Astrocyte (in vitro differentiated cells and primary cell): ENCODE data around the gene ZNF608. TPM values are rescaled to one million over a fixed set of nuclear protein-coding genes. Genes with fewer than 3 reads are reported as not detected.

Experiments used
- DNase-seq: peaks from one replicate; pipeline ENCODE4 v3.0.0-alpha.2; 2010; ENCODE audit warnings: low read depth
- FAIRE-seq: peaks from 2 replicates; lab custom pipeline; 2011; peaks lifted over from hg19 to GRCh38; lab: Jason Lieb, UNC
- H2AFZ ChIP-seq: 2 replicates; pipeline ENCODE4 v1.6.0; 2012; ENCODE audit warnings: low read depth, low read length, inconsistent platforms
- H3K27ac ChIP-seq: 2 replicates; pipeline ENCODE4 v1.5.1; 2011; ENCODE audit warnings: low read depth, low read length, inconsistent platforms
- H3K27me3 ChIP-seq: 2 replicates; pipeline ENCODE4 v1.6.0; 2011; ENCODE audit warnings: low read length, inconsistent platforms; ENCODE audit not compliant: insufficient read depth
- H3K36me3 ChIP-seq: 2 replicates; pipeline ENCODE4 v1.5.1; 2011; ENCODE audit warnings: low read length, inconsistent platforms; ENCODE audit not compliant: insufficient read depth
- H3K4me1 ChIP-seq: 2 replicates; pipeline ENCODE4 v1.5.1; 2011; ENCODE audit warnings: low read length, inconsistent platforms; ENCODE audit not compliant: insufficient read depth
- H3K4me2 ChIP-seq: 2 replicates; pipeline ENCODE4 v1.6.0; 2012; ENCODE audit warnings: low read length, inconsistent platforms
- H3K4me3 ChIP-seq: 2 replicates; pipeline ENCODE4 v1.5.1; 2011; ENCODE audit warnings: low read depth, mild to moderate bottlenecking, low read length, inconsistent platforms; ENCODE audit not compliant: insufficient read depth
- H3K79me2 ChIP-seq: 2 replicates; pipeline ENCODE4 v1.6.0; 2012; ENCODE audit warnings: mild to moderate bottlenecking, low read length, inconsistent platforms; ENCODE audit not compliant: insufficient read depth
- H3K9ac ChIP-seq: 2 replicates; pipeline ENCODE4 v1.6.0; 2012; ENCODE audit warnings: mild to moderate bottlenecking, low read length, inconsistent platforms
- H3K9me3 ChIP-seq: 2 replicates; pipeline ENCODE4 v1.5.1; 2012; ENCODE audit warnings: low read depth, mild to moderate bottlenecking, low read length, inconsistent platforms; ENCODE audit not compliant: insufficient read depth
- H4K20me1 ChIP-seq: 2 replicates; pipeline ENCODE4 v1.6.0; 2012; ENCODE audit warnings: low read length, inconsistent platforms; ENCODE audit not compliant: insufficient read depth
- H3K27ac Mint-ChIP-seq: one replicate; pipeline ENCODE4 v1.8.0; 2021; ENCODE audit warnings: mild to moderate bottlenecking, mixed read lengths; ENCODE audit not compliant: unreplicated experiment
- H3K27me3 Mint-ChIP-seq: one replicate; pipeline ENCODE4 v1.8.0; 2021; ENCODE audit warnings: low read depth, mixed read lengths; ENCODE audit not compliant: unreplicated experiment
- H3K36me3 Mint-ChIP-seq: one replicate; pipeline ENCODE4 v1.8.0; 2021; ENCODE audit warnings: low read depth, mixed read lengths; ENCODE audit not compliant: unreplicated experiment
- H3K4me1 Mint-ChIP-seq: one replicate; pipeline ENCODE4 v1.8.0; 2021; ENCODE audit warnings: low read depth, mixed read lengths; ENCODE audit not compliant: unreplicated experiment
- H3K4me3 Mint-ChIP-seq: one replicate; pipeline ENCODE4 v1.8.0; 2021; ENCODE audit warnings: mild to moderate bottlenecking, moderate library complexity, mixed read lengths; ENCODE audit not compliant: unreplicated experiment
- H3K9me3 Mint-ChIP-seq: one replicate; pipeline ENCODE4 v1.8.0; 2021; ENCODE audit warnings: mild to moderate bottlenecking, mixed read lengths; ENCODE audit not compliant: unreplicated experiment
- EZH2 ChIP-seq: IDR thresholded peaks from 2 replicates; pipeline ENCODE4 v1.6.1; 2012; ENCODE audit warnings: mild to moderate bottlenecking, low read length, inconsistent platforms; ENCODE audit not compliant: insufficient read depth
- total RNA-seq: library from RNA; stranded (reverse); gene quantifications from 2 replicates; pipeline ENCODE4 v1.2.1, GENCODE V29; 2021
- TF ChIP-seq, protein P1 (sequence below): IDR thresholded peaks from 2 replicates; pipeline ENCODE4 v1.5.1; 2011; ENCODE audit warnings: low read depth, mild to moderate bottlenecking, inconsistent platforms, low read length, moderate library complexity; ENCODE audit not compliant: insufficient read depth

The ZNF608 gene
- total RNA-seq, 1 donor from 2014 or later: 57.3 TPM

DNA sequence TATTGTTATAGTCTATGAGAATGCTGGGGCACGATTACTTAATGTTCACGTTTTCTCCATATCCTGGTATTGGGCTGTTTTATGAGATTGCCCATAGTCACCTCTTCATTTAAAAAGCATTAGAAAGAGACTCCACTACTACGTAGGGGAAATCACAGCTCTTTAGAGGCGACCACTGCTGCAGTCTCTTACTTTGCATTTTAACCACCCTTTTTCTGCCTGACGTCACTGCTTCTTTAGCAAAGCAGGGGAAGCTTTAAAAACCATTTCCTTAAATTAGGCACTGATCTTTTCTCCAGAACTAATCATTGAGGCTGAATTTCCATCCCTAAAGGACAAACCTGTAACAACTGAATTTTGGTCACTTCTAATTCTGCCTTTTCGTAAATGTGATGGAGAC, 38.9 kb downstream of the ZNF608 start:
- Histone ChIP-seq H3K9me3 (no peaks in the 10 kb centered on the region), H3K27ac (no peak overlapping the region), H3K79me2 (peaks cover 72% of the 10 kb centered on the region), H4K20me1 (peaks cover 74% of the 10 kb centered on the region), H3K36me3 (no peaks in the 10 kb centered on the region), H3K4me3 (no peak overlapping the region), H3K4me2 (peak overlapping the region; percentile 67), H3K27me3 (no peaks in the 10 kb centered on the region), H3K9ac (no peak overlapping the region), H2AFZ (no peak overlapping the region), H3K4me1 (peaks cover 8% of the 10 kb centered on the region)
- no peaks in the 10 kb centered on the region for H3K27me3 Mint-ChIP-seq
- no peak overlapping the region for H3K27ac Mint-ChIP-seq
- FAIRE-seq: no peak
- H3K36me3 Mint-ChIP-seq: peaks cover 18% of the 10 kb centered on the region
- H3K4me1 Mint-ChIP-seq: peaks cover 69% of the 10 kb centered on the region
- TF ChIP-seq, protein P1, sequence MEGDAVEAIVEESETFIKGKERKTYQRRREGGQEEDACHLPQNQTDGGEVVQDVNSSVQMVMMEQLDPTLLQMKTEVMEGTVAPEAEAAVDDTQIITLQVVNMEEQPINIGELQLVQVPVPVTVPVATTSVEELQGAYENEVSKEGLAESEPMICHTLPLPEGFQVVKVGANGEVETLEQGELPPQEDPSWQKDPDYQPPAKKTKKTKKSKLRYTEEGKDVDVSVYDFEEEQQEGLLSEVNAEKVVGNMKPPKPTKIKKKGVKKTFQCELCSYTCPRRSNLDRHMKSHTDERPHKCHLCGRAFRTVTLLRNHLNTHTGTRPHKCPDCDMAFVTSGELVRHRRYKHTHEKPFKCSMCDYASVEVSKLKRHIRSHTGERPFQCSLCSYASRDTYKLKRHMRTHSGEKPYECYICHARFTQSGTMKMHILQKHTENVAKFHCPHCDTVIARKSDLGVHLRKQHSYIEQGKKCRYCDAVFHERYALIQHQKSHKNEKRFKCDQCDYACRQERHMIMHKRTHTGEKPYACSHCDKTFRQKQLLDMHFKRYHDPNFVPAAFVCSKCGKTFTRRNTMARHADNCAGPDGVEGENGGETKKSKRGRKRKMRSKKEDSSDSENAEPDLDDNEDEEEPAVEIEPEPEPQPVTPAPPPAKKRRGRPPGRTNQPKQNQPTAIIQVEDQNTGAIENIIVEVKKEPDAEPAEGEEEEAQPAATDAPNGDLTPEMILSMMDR: no peak
- TF ChIP-seq EZH2: no peak
- DNase-seq: no peak
- H3K9me3 Mint-ChIP-seq: no peaks in the 10 kb centered on the region
- H3K4me3 Mint-ChIP-seq: no peak overlapping the region

- Histone ChIP-seq H3K27me3 (no peaks in the 10 kb centered on the region), H3K9me3 (no peaks in the 10 kb centered on the region), H3K27ac (no peak overlapping the region), H3K9ac (no peak overlapping the region), H4K20me1 (peaks cover 68% of the 10 kb centered on the region), H3K4me1 (peaks cover 8% of the 10 kb centered on the region), H3K4me2 (peak overlapping the region; percentile 67), H2AFZ (no peak overlapping the region), H3K4me3 (peak overlapping the region; percentile 27), H3K36me3 (no peaks in the 10 kb centered on the region), H3K79me2 (peaks cover 73% of the 10 kb centered on the region)
- FAIRE-seq (no peak), DNase-seq (peak; percentile 53)
- Mint-ChIP-seq H3K27ac (peak overlapping the region; percentile 6), H3K27me3 (no peaks in the 10 kb centered on the region), H3K36me3 (peaks cover 12% of the 10 kb centered on the region), H3K4me3 (peak overlapping the region; percentile 43), H3K4me1 (peaks cover 69% of the 10 kb centered on the region), H3K9me3 (no peaks in the 10 kb centered on the region)
- TF ChIP-seq, protein P1: no peak
Measured at GRCh38 chr5:124706729-124707361, 39.6 kb downstream of the ZNF608 start.

- H3K27me3 ChIP-seq: no peaks in the 10 kb centered on the region
- H3K4me1 Mint-ChIP-seq: peaks cover 68% of the 10 kb centered on the region
- H3K27ac Mint-ChIP-seq: no peak overlapping the region
- H3K9me3 Mint-ChIP-seq: no peaks in the 10 kb centered on the region
- peaks cover 69% of the 10 kb centered on the region for H3K79me2 ChIP-seq
- no peaks in the 10 kb centered on the region for H3K27me3 Mint-ChIP-seq
- no peak for DNase-seq
- H4K20me1 ChIP-seq: peaks cover 70% of the 10 kb centered on the region
- no peaks in the 10 kb centered on the region for H3K36me3 ChIP-seq
- peaks cover 7% of the 10 kb centered on the region for H3K36me3 Mint-ChIP-seq
- no peak overlapping the region for H3K27ac ChIP-seq
- TF ChIP-seq, protein P1: no peak
- no peak for TF ChIP-seq EZH2
- FAIRE-seq: no peak
- no peak overlapping the region for H2AFZ ChIP-seq
- no peaks in the 10 kb centered on the region for H3K9me3 ChIP-seq
- no peak overlapping the region for H3K4me3 Mint-ChIP-seq
- H3K9ac ChIP-seq: no peak overlapping the region
- H3K4me2 ChIP-seq: no peak overlapping the region
- H3K4me1 ChIP-seq: peaks cover 8% of the 10 kb centered on the region
- no peak overlapping the region for H3K4me3 ChIP-seq
Measured at GRCh38 chr5:124706051-124706450, 40.4 kb downstream of the ZNF608 start.
